HEK293T (cell line): ENCODE data around the gene PLPP7.

Experiments
- BHLHE40 ChIP-seq: fragments of 450-650 bp; IDR thresholded peaks from 2 replicates; pipeline ENCODE4 v1.6.1; 2016; ENCODE audit warnings: mild to moderate bottlenecking, moderate library complexity, borderline replicate concordance
- ELF4 ChIP-seq: fragments of 450-650 bp; IDR thresholded peaks from 2 replicates; pipeline ENCODE4 v1.6.1; 2017; ENCODE audit warnings: antibody characterized with exemption
- FOXA1 ChIP-seq: fragments of 450-650 bp; IDR thresholded peaks from 2 replicates; pipeline ENCODE4 v1.6.1; 2016; ENCODE audit warnings: mild to moderate bottlenecking
- FOXK2 ChIP-seq: fragments of 450-650 bp; IDR thresholded peaks from 2 replicates; pipeline ENCODE4 v1.6.1; 2016; ENCODE audit warnings: mild to moderate bottlenecking
- HDGF ChIP-seq: fragments of 450-650 bp; IDR thresholded peaks from 2 replicates; pipeline ENCODE4 v1.6.1; 2017; ENCODE audit warnings: antibody characterized with exemption, borderline replicate concordance
- L3MBTL2 ChIP-seq: fragments of 450-650 bp; conservative IDR thresholded peaks from 2 replicates; pipeline ENCODE4 v1.6.1; 2016; ENCODE audit warnings: mild to moderate bottlenecking
- LEF1 ChIP-seq: fragments of 450-650 bp; IDR thresholded peaks from 2 replicates; pipeline ENCODE4 v1.6.1; 2017; ENCODE audit warnings: mild to moderate bottlenecking, borderline replicate concordance
- NFRKB ChIP-seq: fragments of 450-650 bp; IDR thresholded peaks from 2 replicates; pipeline ENCODE4 v1.6.1; 2016; ENCODE audit warnings: mild to moderate bottlenecking, moderate library complexity
- SP1 ChIP-seq: fragments of 450-650 bp; IDR thresholded peaks from 2 replicates; pipeline ENCODE4 v1.6.1; 2017
- SUZ12 ChIP-seq: fragments of 450-650 bp; IDR thresholded peaks from 2 replicates; pipeline ENCODE4 v1.6.1; 2016; ENCODE audit warnings: mild to moderate bottlenecking
- ZNF384 ChIP-seq: fragments of 450-650 bp; IDR thresholded peaks from 2 replicates; pipeline ENCODE4 v1.6.1; 2016

DNA sequence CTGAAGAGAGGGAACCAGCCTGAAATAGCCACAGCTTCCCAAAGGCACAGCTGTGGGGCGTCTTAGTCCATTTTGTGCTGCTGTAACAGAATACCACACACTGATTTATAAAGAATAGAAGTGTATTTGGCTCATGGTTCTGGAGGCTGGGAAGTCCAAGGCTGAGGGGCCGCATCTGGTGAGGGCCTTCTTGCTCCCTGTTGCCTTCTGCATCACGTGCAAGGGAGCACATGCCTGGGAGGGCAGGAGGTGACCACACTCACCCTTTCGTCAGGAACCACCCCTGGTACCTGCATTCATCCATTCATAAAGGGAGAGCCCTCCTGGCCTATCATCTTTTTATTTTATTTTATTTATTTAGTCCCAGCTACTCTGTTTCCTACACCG lies 10.4 kb downstream of the PLPP7 start:
- TF ChIP-seq ELF4 (no peak), HDGF (no peak), SP1 (no peak), FOXA1 (no peak), NFRKB (no peak), ZNF384 (no peak), L3MBTL2 (no peak), FOXK2 (no peak), BHLHE40 (no peak), SUZ12 (no peak), LEF1 (no peak)
